Mesenteric fat pad (tissue), 1 donor: ENCODE results near the gene CFAP54. TPM values are rescaled to one million over a fixed set of nuclear protein-coding genes. Genes with fewer than 3 reads are reported as not detected.

Experiments
- DNase-seq: peaks from one replicate; pipeline ENCODE4 v3.0.0-alpha.2; 2020; ENCODE audit warnings: low spot score
- total RNA-seq: library from RNA; stranded (reverse); fragmentation: NEBNext Ultra II Directional; extraction: Animal tissue kit (Norgen Biotek cat#: 25700); gene quantifications from one replicate; pipeline ENCODE4 v1.2.1, GENCODE V29; 2021
- donor health status: DM: yes; HTN: yes; CAD: no.

CFAP54 gene
- total RNA-seq, 1 donor from 2014 or later: 0.71 TPM

- DNase-seq: no peak
Observed at GRCh38 chr12:96881608-96882007, 392.2 kb downstream of the CFAP54 start.

- DNase-seq: no peak
Observed at GRCh38 chr12:96882862-96883261, 393.5 kb downstream of the CFAP54 start.

GRCh38 chr12:96883571-96883970 lies 394.2 kb downstream of the CFAP54 start:
- no peak for DNase-seq

- no peak for DNase-seq
Observed at GRCh38 chr12:96886998-96887677, 397.8 kb downstream of the CFAP54 start.

GRCh38 chr12:96889273-96889933 lies 400.0 kb downstream of the CFAP54 start:
- DNase-seq: no peak

- no peak for DNase-seq
Observed at GRCh38 chr12:96890331-96890730, 401.0 kb downstream of the CFAP54 start.

GRCh38 chr12:96892104-96892503 lies 402.7 kb downstream of the CFAP54 start:
- no peak for DNase-seq

- DNase-seq: no peak
Observed at GRCh38 chr12:96897421-96897820, 408.0 kb downstream of the CFAP54 start.

GRCh38 chr12:96901175-96901574 lies 411.8 kb downstream of the CFAP54 start:
- DNase-seq: no peak

GRCh38 chr12:96902076-96902475 lies 412.7 kb downstream of the CFAP54 start:
- DNase-seq: no peak

GRCh38 chr12:96906498-96906848 lies 417.1 kb downstream of the CFAP54 start:
- DNase-seq: no peak

- peak; percentile 96 for DNase-seq
Observed at GRCh38 chr12:96906849-96907670, 417.7 kb downstream of the CFAP54 start, which contains the start of gene NEDD1. Gene NEDD1, plus strand, starts transcription at chr12:96907257. Its CDS starts 2,503 bp downstream, at chr12:96909760.

GRCh38 chr12:96907671-96908422 lies 418.5 kb downstream of the CFAP54 start:
- no peak for DNase-seq

- DNase-seq: no peak
Observed at GRCh38 chr12:96908423-96908675, 419.0 kb downstream of the CFAP54 start.

- no peak for DNase-seq
Observed at GRCh38 chr12:96912261-96912660, 422.9 kb downstream of the CFAP54 start.

GRCh38 chr12:96912943-96913342 lies 423.6 kb downstream of the CFAP54 start:
- DNase-seq: no peak

GRCh38 chr12:96919510-96920210 lies 430.3 kb downstream of the CFAP54 start:
- no peak for DNase-seq
